Activated B cell treated with CpG ODN at 0.5 μM for 24 hours (primary cell): ENCODE results near the gene EIF3A. TPM values are rescaled to one million over a fixed set of nuclear protein-coding genes. Genes with fewer than 3 reads are reported as not detected.

Experiments used
- ATAC-seq: fragments of 200-7000 bp; cut with Tn5 transposase; one replicate; pipeline ENCODE4 v1.10.0; 2021; ENCODE audit warnings: low read depth, mild to moderate bottlenecking, moderate library complexity
- CTCF ChIA-PET: fragments of 350-600 bp; sonication (Branson Sonifier 250); formaldehyde crosslinking; loops from one replicate; lab custom pipeline; 2021; ENCODE audit warnings: antibody characterized with exemption; lab: Charles Lee
- POLR2A ChIA-PET: fragments of 350-600 bp; sonication (Branson Sonifier 250); formaldehyde crosslinking; loops from one replicate; lab custom pipeline; 2021; ENCODE audit warnings: antibody characterized with exemption; lab: Charles Lee
- DNase-seq: peaks from one replicate; pipeline ENCODE4 v3.0.0; 2022
- H3K27ac Mint-ChIP-seq: one replicate; pipeline ENCODE4 v1.8.0; 2020; ENCODE audit warnings: mixed read lengths
- H3K27me3 Mint-ChIP-seq: one replicate; pipeline ENCODE4 v1.8.0; 2021; ENCODE audit warnings: mixed read lengths
- H3K36me3 Mint-ChIP-seq: one replicate; pipeline ENCODE4 v1.8.0; 2021; ENCODE audit warnings: low read depth, mixed read lengths
- H3K4me1 Mint-ChIP-seq: one replicate; pipeline ENCODE4 v1.8.0; 2021; ENCODE audit warnings: mixed read lengths
- H3K4me3 Mint-ChIP-seq: one replicate; pipeline ENCODE4 v1.8.0; 2020; ENCODE audit warnings: mild to moderate bottlenecking, mixed read lengths
- H3K9me3 Mint-ChIP-seq: one replicate; pipeline ENCODE4 v1.8.0; 2020; ENCODE audit warnings: mixed read lengths
- CTCF ChIP-seq: fragments of 200-600 bp; IDR thresholded peaks from one replicate; pipeline ENCODE4 v1.8.0; 2022; ENCODE audit warnings: antibody characterized with exemption, mild to moderate bottlenecking
- intact Hi-C: fragments of 100-400 bp; cut with micrococcal nuclease; formaldehyde crosslinking; loops from one replicate; pipeline ENCODE4 v1.15.1; 2024
- total RNA-seq: library from RNA; stranded (reverse); gene quantifications from 2 replicates; pipeline ENCODE4 v1.2.3, GENCODE V29; 2022

Gene EIF3A
- total RNA-seq, 1 donor from 2014 or later: 114 TPM

GRCh38 chr10:118998183-118998582 is 82.4 kb downstream of the EIF3A start:
- ATAC-seq (no peak), DNase-seq (no peak)
- H3K9me3 Mint-ChIP-seq: no peaks in the 10 kb centered on the region
- POLR2A ChIA-PET: no interaction called here
- H3K4me3 Mint-ChIP-seq: no peak overlapping the region
- peaks cover 26% of the 10 kb centered on the region for H3K27me3 Mint-ChIP-seq
- H3K27ac Mint-ChIP-seq: no peak overlapping the region
- CTCF ChIA-PET: no interaction called here
- no peaks in the 10 kb centered on the region for H3K4me1 Mint-ChIP-seq
- intact Hi-C loops: no loop called here
- no peak for TF ChIP-seq CTCF
- H3K36me3 Mint-ChIP-seq: no peaks in the 10 kb centered on the region

- ATAC-seq (no peak), DNase-seq (no peak)
- intact Hi-C loops: no loop called here
- Mint-ChIP-seq H3K36me3 (no peaks in the 10 kb centered on the region), H3K27me3 (peaks cover 25% of the 10 kb centered on the region), H3K4me1 (no peaks in the 10 kb centered on the region), H3K4me3 (no peak overlapping the region), H3K9me3 (no peaks in the 10 kb centered on the region), H3K27ac (no peak overlapping the region)
- ChIA-PET CTCF (no interaction called here), POLR2A (no interaction called here)
- no peak for TF ChIP-seq CTCF
Measured at GRCh38 chr10:118997379-118997778, 83.2 kb downstream of the EIF3A start.

- Mint-ChIP-seq H3K36me3 (no peaks in the 10 kb centered on the region), H3K4me3 (no peak overlapping the region), H3K4me1 (no peaks in the 10 kb centered on the region), H3K27me3 (peaks cover 16% of the 10 kb centered on the region), H3K27ac (no peak overlapping the region), H3K9me3 (no peaks in the 10 kb centered on the region)
- no peak for ATAC-seq
- ChIA-PET POLR2A (no interaction called here), CTCF (no interaction called here)
- TF ChIP-seq CTCF: no peak
- DNase-seq: no peak
- intact Hi-C loops: no loop called here
Measured at GRCh38 chr10:118995739-118996138, 84.9 kb downstream of the EIF3A start.

GRCh38 chr10:118994321-118994720 is 86.3 kb downstream of the EIF3A start:
- intact Hi-C loops: no loop called here
- CTCF ChIA-PET: no interaction called here
- no peak overlapping the region for H3K27ac Mint-ChIP-seq

GRCh38 chr10:118993214-118993613 is 87.4 kb downstream of the EIF3A start:
- H3K27me3 Mint-ChIP-seq: peaks cover 4% of the 10 kb centered on the region
- ChIA-PET POLR2A (no interaction called here), CTCF (no interaction called here)
- TF ChIP-seq CTCF: no peak
- ATAC-seq (no peak), DNase-seq (no peak)
- H3K9me3 Mint-ChIP-seq: peaks cover 2% of the 10 kb centered on the region
- no peak overlapping the region for H3K27ac Mint-ChIP-seq
- H3K4me3 Mint-ChIP-seq: no peak overlapping the region
- no peaks in the 10 kb centered on the region for H3K36me3 Mint-ChIP-seq
- no peaks in the 10 kb centered on the region for H3K4me1 Mint-ChIP-seq
- intact Hi-C loops: no loop called here

More at GRCh38 chr10:118994321-118994720, 86.3 kb downstream of the EIF3A start:
- DNase-seq (no peak), ATAC-seq (no peak)
- Mint-ChIP-seq H3K9me3 (no peaks in the 10 kb centered on the region), H3K4me1 (no peaks in the 10 kb centered on the region), H3K27me3 (peaks cover 10% of the 10 kb centered on the region), H3K4me3 (no peak overlapping the region), H3K36me3 (no peaks in the 10 kb centered on the region)
- no peak for TF ChIP-seq CTCF
- POLR2A ChIA-PET: no interaction called here
